H1 (cell line): ENCODE results near the gene PALM. TPM values are rescaled to one million over a fixed set of nuclear protein-coding genes. Genes with fewer than 3 reads are reported as not detected.

ENCODE experiments used
- CTCF ChIA-PET: fragments of 300-600 bp; sonication (Branson Sonifier 250); formaldehyde crosslinking; loops from one replicate; lab custom pipeline; 2021; ENCODE audit not compliant: partially characterized antibody; lab: Charles Lee
- POLR2A ChIA-PET: fragments of 300-600 bp; sonication (Branson Sonifier 250); formaldehyde crosslinking; loops from one replicate; lab custom pipeline; 2021; ENCODE audit warnings: inconsistent platforms; ENCODE audit not compliant: partially characterized antibody; lab: Charles Lee
- DNase-seq, 2 experiments: peaks; one replicate each; pipeline versions ENCODE4 v3.0.0 to v3.0.0-alpha.2; 2010 to 2022; ENCODE audit warnings: low spot score in 2 of 2, low read depth in 1 of 2, mixed read lengths in 1 of 2
- FAIRE-seq: peaks from 2 replicates; lab custom pipeline; 2011; peaks lifted over from hg19 to GRCh38; lab: Jason Lieb, UNC
- H2AFZ ChIP-seq: 2 replicates; pipeline ENCODE4 v1.8.1; 2012; ENCODE audit warnings: low read length, inconsistent platforms
- H2AK5ac ChIP-seq: 2 replicates; pipeline ENCODE4 v1.6.1; 2013; ENCODE audit warnings: low read depth, low read length
- H2BK120ac ChIP-seq: replicated peaks from 2 replicates; pipeline ENCODE3; 2013; ENCODE audit warnings: low read depth, low read length, inconsistent platforms
- H2BK12ac ChIP-seq: 2 replicates; pipeline ENCODE4 v1.6.1; 2013; ENCODE audit warnings: low read depth, low read length
- H2BK15ac ChIP-seq: 2 replicates; pipeline ENCODE4 v1.6.1; 2013; ENCODE audit warnings: low read length
- H2BK20ac ChIP-seq: 2 replicates; pipeline ENCODE4 v1.6.1; 2013; ENCODE audit warnings: low read length
- H2BK5ac ChIP-seq: 2 replicates; pipeline ENCODE4 v1.6.1; 2013; ENCODE audit warnings: low read depth, low read length
- H3K14ac ChIP-seq: 2 replicates; pipeline ENCODE4 v1.6.1; 2013; ENCODE audit warnings: inconsistent platforms; ENCODE audit not compliant: insufficient read length
- H3K18ac ChIP-seq: 2 replicates; pipeline ENCODE4 v1.6.1; 2013; ENCODE audit warnings: low read length; ENCODE audit errors: extremely low read depth
- H3K23ac ChIP-seq: 2 replicates; pipeline ENCODE4 v1.6.1; 2013; ENCODE audit warnings: inconsistent platforms; ENCODE audit not compliant: insufficient read length
- H3K23me2 ChIP-seq: 2 replicates; pipeline ENCODE4 v1.6.1; 2013; ENCODE audit warnings: low read depth, low read length
- H3K27ac ChIP-seq: 2 replicates; pipeline ENCODE4 v1.6.1; 2011; ENCODE audit warnings: low read depth, low read length, inconsistent platforms
- H3K27me3 ChIP-seq, 4 experiments: replicated peaks in 1 of 4; 1 replicate in 1 of 4; 2 replicates in 3 of 4; pipeline versions ENCODE4 v1.6.1 to v1.8.1; 2011 to 2013; ENCODE audit warnings: low read length in 3 of 4, mild to moderate bottlenecking in 3 of 4, inconsistent platforms in 2 of 4, mixed read lengths in 2 of 4, moderate library complexity in 1 of 4; ENCODE audit not compliant: control insufficient read depth in 3 of 4, insufficient read depth in 3 of 4; ENCODE audit errors: extremely low read depth in 1 of 4
- H3K36me3 ChIP-seq, 4 experiments: 2 replicates each; pipeline versions ENCODE4 v1.6.1 to v1.8.1; 2011 to 2013; ENCODE audit warnings: mild to moderate bottlenecking in 4 of 4, low read length in 3 of 4, moderate library complexity in 2 of 4, control low read depth in 1 of 4, inconsistent platforms in 1 of 4; ENCODE audit not compliant: insufficient read depth in 4 of 4, control insufficient read depth in 2 of 4
- H3K4ac ChIP-seq: replicated peaks from 2 replicates; pipeline ENCODE3; 2013; ENCODE audit warnings: low read length, low read depth, mixed read lengths, inconsistent platforms; ENCODE audit not compliant: insufficient read length
- H3K4me1 ChIP-seq, 4 experiments: replicated peaks in 1 of 4; 1 replicate in 1 of 4; 2 replicates in 3 of 4; pipeline versions ENCODE4 v1.6.1 to v1.8.1; 2011 to 2013; ENCODE audit warnings: low read length in 3 of 4, inconsistent platforms in 2 of 4, mixed read lengths in 1 of 4; ENCODE audit not compliant: insufficient read depth in 4 of 4, control insufficient read depth in 3 of 4
- H3K4me2 ChIP-seq, 2 experiments: 2 replicates each; pipeline versions ENCODE4 v1.6.1 to v1.8.1; 2011 to 2013; ENCODE audit warnings: low read depth in 2 of 2, low read length in 2 of 2, control low read depth in 1 of 2, inconsistent platforms in 1 of 2, mild to moderate bottlenecking in 1 of 2; ENCODE audit not compliant: insufficient read depth in 1 of 2
- H3K4me3 ChIP-seq, 4 experiments: fragments of 200-600, 300-600 bp in 1 of 4; sonication (generic), shearing (Covaris generic), sonication (Bioruptor Twin) in 1 of 4; 2 replicates each; pipeline versions ENCODE4 v1.5.1 to v1.8.1; 2011 to 2016; ENCODE audit warnings: low read length in 4 of 4, low read depth in 3 of 4, control low read depth in 2 of 4, inconsistent platforms in 2 of 4, mild to moderate bottlenecking in 2 of 4, mixed read lengths in 1 of 4, moderate library complexity in 1 of 4; ENCODE audit not compliant: insufficient read depth in 2 of 4; ENCODE audit errors: extremely low read depth in 1 of 4
- H3K56ac ChIP-seq: replicated peaks from 2 replicates; pipeline ENCODE3; 2013; ENCODE audit warnings: low read depth, mild to moderate bottlenecking, mixed read lengths, low read length, inconsistent platforms; ENCODE audit not compliant: insufficient read length
- H3K79me1 ChIP-seq: 2 replicates; pipeline ENCODE4 v1.6.1; 2013; ENCODE audit warnings: low read depth, low read length, control low read depth
- H3K79me2 ChIP-seq, 2 experiments: 2 replicates each; pipeline versions ENCODE4 v1.6.1 to v1.8.1; 2012 to 2013; ENCODE audit warnings: low read length in 2 of 2, mild to moderate bottlenecking in 2 of 2, inconsistent platforms in 1 of 2; ENCODE audit not compliant: insufficient read depth in 2 of 2, control insufficient read depth in 1 of 2
- H3K9ac ChIP-seq, 4 experiments: replicated peaks in 1 of 4; 1 replicate in 1 of 4; 2 replicates in 3 of 4; pipeline versions ENCODE4 v1.6.1 to v1.8.1; 2011 to 2013; ENCODE audit warnings: low read depth in 3 of 4, low read length in 3 of 4, control low read depth in 2 of 4, mild to moderate bottlenecking in 2 of 4, moderate library complexity in 2 of 4, inconsistent platforms in 1 of 4; ENCODE audit errors: extremely low read depth in 1 of 4
- H3K9me3 ChIP-seq, 2 experiments: 2 replicates each; pipeline versions ENCODE4 v1.6.1 to v1.8.1; 2012 to 2013; ENCODE audit warnings: mild to moderate bottlenecking in 2 of 2, moderate library complexity in 2 of 2, control low read depth in 1 of 2, inconsistent platforms in 1 of 2, low read depth in 1 of 2, low read length in 1 of 2, mixed read lengths in 1 of 2; ENCODE audit not compliant: insufficient read depth in 2 of 2
- H4K20me1 ChIP-seq, 2 experiments: replicated peaks in 1 of 2; 2 replicates each; pipeline versions ENCODE3 to v1.8.1; 2011 to 2013; ENCODE audit warnings: inconsistent platforms in 2 of 2, low read length in 2 of 2, mild to moderate bottlenecking in 1 of 2; ENCODE audit not compliant: insufficient read depth in 2 of 2, control insufficient read depth in 1 of 2
- H4K5ac ChIP-seq: 2 replicates; pipeline ENCODE4 v1.6.1; 2013; ENCODE audit warnings: low read length, low read depth, mixed read lengths, inconsistent platforms; ENCODE audit not compliant: insufficient read length
- H4K8ac ChIP-seq: 2 replicates; pipeline ENCODE4 v1.8.0; 2013; ENCODE audit warnings: mild to moderate bottlenecking, moderate library complexity, low read length, inconsistent platforms; ENCODE audit not compliant: insufficient read depth; ENCODE audit errors: extremely low read depth
- H4K91ac ChIP-seq: replicated peaks from 2 replicates; pipeline ENCODE3; 2013; ENCODE audit warnings: low read length, mixed read lengths, inconsistent platforms; ENCODE audit not compliant: insufficient read length
- ATF3 ChIP-seq: IDR thresholded peaks from 2 replicates; pipeline ENCODE4 v1.6.1; 2011; ENCODE audit warnings: low read depth, mild to moderate bottlenecking, low read length; ENCODE audit not compliant: insufficient read depth
- BRCA1 ChIP-seq: IDR thresholded peaks from 2 replicates; pipeline ENCODE4 v1.6.1; 2012; ENCODE audit warnings: low read depth, low read length, improper control_type of control experiment
- FOSL1 ChIP-seq: IDR thresholded peaks from 2 replicates; pipeline ENCODE4 v1.6.1; 2011; ENCODE audit warnings: mild to moderate bottlenecking, low read depth, low read length, moderate library complexity; ENCODE audit not compliant: insufficient read depth
- GTF2F1 ChIP-seq: IDR thresholded peaks from 2 replicates; pipeline ENCODE4 v1.6.1; 2012; ENCODE audit warnings: low read depth, low read length, improper control_type of control experiment, borderline replicate concordance
- HDAC2 ChIP-seq, 2 experiments: fragments of 300-600 bp in 1 of 2; sonication (generic) in 1 of 2; IDR thresholded peaks; 2 replicates each; pipeline ENCODE4 v1.6.1; 2011 to 2012; ENCODE audit warnings: low read depth in 2 of 2, low read length in 2 of 2, mild to moderate bottlenecking in 2 of 2, moderate library complexity in 2 of 2, borderline replicate concordance in 1 of 2, inconsistent platforms in 1 of 2
- NANOG ChIP-seq: IDR thresholded peaks from 2 replicates; pipeline ENCODE4 v1.6.1; 2011; ENCODE audit warnings: low read length, low read depth, mild to moderate bottlenecking, inconsistent platforms; ENCODE audit not compliant: insufficient read depth, poor library complexity, severe bottlenecking
- RBBP5 ChIP-seq: IDR thresholded peaks from 2 replicates; pipeline ENCODE4 v1.7.1; 2012; ENCODE audit warnings: low read depth, mild to moderate bottlenecking, inconsistent platforms, low read length, moderate library complexity, borderline replicate concordance
- SAP30 ChIP-seq: fragments of 300-600 bp; sonication (generic); IDR thresholded peaks from 2 replicates; pipeline ENCODE4 v1.7.1; 2012; ENCODE audit warnings: low read length, moderate library complexity, mild to moderate bottlenecking, inconsistent platforms; ENCODE audit not compliant: insufficient read depth, insufficient replicate concordance
- SIRT6 ChIP-seq: IDR thresholded peaks from one replicate; pipeline ENCODE4 v1.7.1; 2012; ENCODE audit warnings: low read length, inconsistent platforms
- SRF ChIP-seq: IDR thresholded peaks from 2 replicates; pipeline ENCODE4 v1.6.1; 2011; ENCODE audit warnings: mild to moderate bottlenecking, low read depth, low read length, moderate library complexity
- TAF7 ChIP-seq: optimal IDR thresholded peaks from 2 replicates; pipeline ENCODE3; 2011; ENCODE audit warnings: low read depth, mild to moderate bottlenecking, inconsistent platforms, low read length, moderate library complexity, borderline replicate concordance
- WGBS, 2 experiments: shearing (Covaris generic) in 1 of 2; methylation state at CpG; one replicate each; pipeline versions ENCODE4 v1.1.6 to v1.1.7; 2013 to 2015; ENCODE audit warnings: low lambda C conversion rate in 2 of 2, mixed read lengths in 2 of 2, inconsistent platforms in 1 of 2, low coverage in 1 of 2, missing lambda C conversion rate in 1 of 2; ENCODE audit not compliant: insufficient replicate concordance in 2 of 2, insufficient coverage in 1 of 2, insufficient read length in 1 of 2; ENCODE audit errors: extremely low coverage in 1 of 2, missing lambda C conversion rate in 1 of 2; 5-methylcytosine and 5-hydroxymethylcytosine counted together
- polyA plus RNA-seq, 7 experiments: library from polyadenylated mRNA; depleted of rRNA in 3 of 7; stranded (reverse) in 5 of 7; unstranded in 2 of 7; fragments of >200 nt in 5 of 7; fragments of 200-250 nt in 2 of 7; gene quantifications; 1 replicate in 5 of 7; 2 replicates in 1 of 7; 4 replicates in 1 of 7; pipeline versions ENCODE4 v1.2.1 to v1.2.3, GENCODE V29; 2011 to 2013; ENCODE audit warnings: missing spikeins in 2 of 7, mixed read lengths in 2 of 7
- total RNA-seq: library from RNA; stranded (reverse); fragmentation: NEBNext Ultra II Directional; extraction: Animal tissue kit (Norgen Biotek cat#: 25700); gene quantifications from 2 replicates; pipeline ENCODE4 v1.2.1, GENCODE V29; 2021

PALM gene
- total and polyA plus RNA-seq, 2 of the 8 experiments (the other 6 are each of a cell fraction or from before 2014, with no cell fraction given), result 5.7 to 16.5 TPM

DNA sequence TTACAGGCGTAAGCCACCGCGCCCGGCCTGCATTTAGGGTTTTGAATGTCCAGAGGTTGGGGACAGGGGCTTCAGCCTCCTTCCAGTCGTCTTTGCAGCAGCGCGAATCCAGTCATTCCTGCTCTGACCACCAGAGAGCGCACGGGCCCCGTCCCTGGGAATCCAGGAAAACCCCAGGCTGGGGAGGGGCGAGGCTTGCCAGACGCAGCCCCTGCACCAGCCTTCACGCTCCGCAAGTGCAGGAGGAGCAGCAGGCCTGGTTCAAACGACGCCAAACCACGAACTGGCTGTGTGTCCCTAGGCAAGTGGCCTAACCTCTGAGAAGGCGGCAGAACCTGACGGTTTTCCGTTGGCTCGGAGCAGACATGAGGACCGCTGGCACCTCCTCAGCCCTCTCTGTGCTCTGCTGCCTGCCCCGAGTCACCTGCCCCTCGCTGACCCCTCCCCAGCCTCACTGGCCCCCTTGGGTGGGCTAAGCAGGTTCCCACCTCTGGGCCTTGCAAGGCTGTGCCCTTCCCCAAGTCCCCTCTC, 43.8 kb upstream of the PALM start:
- no peak for FAIRE-seq
- 21% methylated on average over 24 of the region's 24 CpGs; no CpG with 5 or more reads in 1 of the 2 experiments for WGBS, 2 experiments
- Histone ChIP-seq H2BK120ac (no peak overlapping the region), H4K5ac (peak overlapping the region; percentile 2), H3K14ac (no peak overlapping the region), H2AFZ (peak overlapping the region; percentile 27; the same call in 1 of the 2 replicates), H3K23ac (no peak overlapping the region), H3K4ac (no peak overlapping the region), H4K20me1 (peaks cover 17 to 18% of the 10 kb centered on the region in 2 experiments), H3K18ac (no peak overlapping the region), H3K9ac (no peak overlapping the region), H3K36me3 (no peaks in the 10 kb centered on the region), H3K4me3 (no peak overlapping the region), H3K4me1 (peaks cover 0 to 12% (median 6%) of the 10 kb centered on the region in 4 experiments; a peak in 5 of 7 replicates), H3K79me2 (peaks cover 28 to 29% of the 10 kb centered on the region in 2 experiments), H3K9me3 (peaks cover 5 to 6% of the 10 kb centered on the region in 2 experiments; a peak in 2 of 4 replicates), H2BK20ac (no peak overlapping the region; the same call in 1 of the 2 replicates), H3K4me2 (peak overlapping the region in 1 of 2 experiments; percentile 54; a peak in 2 of 4 replicates), H3K56ac (no peak overlapping the region), H3K79me1 (no peaks in the 10 kb centered on the region), H3K23me2 (peaks cover 3% of the 10 kb centered on the region; the same call in 1 of the 2 replicates), H2BK12ac (no peak overlapping the region), H2BK5ac (no peak overlapping the region), H3K27ac (no peak overlapping the region), H4K91ac (peak overlapping the region; percentile 88), H3K27me3 (peaks cover 0 to 6% (median 2%) of the 10 kb centered on the region in 4 experiments; a peak in 1 of 7 replicates), H2BK15ac (no peak overlapping the region), H4K8ac (no peak overlapping the region), H2AK5ac (no peak overlapping the region)
- ChIA-PET POLR2A (no interaction called here), CTCF (interaction anchor here (0.7 to 1.6 kb wide), 3 partner anchors 67 to 72 kb away, joined by 3 to 6 read pairs (median 6); no protein-coding TSS in a partner anchor)
- peak; percentile 66 to 98 for DNase-seq
- 0 out of 2 replicates have a peak, but pooled peaks have one; percentile 46 for TF ChIP-seq RBBP5
- no peak for TF ChIP-seq TAF7
- no peak for TF ChIP-seq GTF2F1
- TF ChIP-seq ATF3, result no peak
- no peak for TF ChIP-seq BRCA1
- TF ChIP-seq SIRT6, result no peak
- TF ChIP-seq FOSL1, result no peak
- TF ChIP-seq SAP30, result no peak
- TF ChIP-seq HDAC2 (IDR thresholded peaks at IDR 0.05; ENCODE audit: borderline replicate concordance in 1 of 2, low read depth in 2 of 2, low read length in 2 of 2), result no peak
- no peak for TF ChIP-seq NANOG
- TF ChIP-seq SRF, result no peak
